HepG2 (cell line): Measurements from ENCODE around the gene MCC. TPM values are rescaled to one million over a fixed set of nuclear protein-coding genes. Genes with fewer than 3 reads are reported as not detected.

ENCODE experiments used
- ATAC-seq: fragments of 200-7000 bp; cut with Tn5 transposase; 3 replicates; pipeline ENCODE4 v1.9.1; 2020; ENCODE audit warnings: mild to moderate bottlenecking, moderate library complexity
- BruUV-seq: library from RNA; stranded (reverse); fragments of 400-500 nt; replicated peaks from 2 replicates; lab custom pipeline; 2021; lab: Mats Ljungman, UMichigan
- CTCF ChIA-PET: fragments of 300-600 bp; formaldehyde crosslinking; extraction: SDS; loops from one replicate; lab custom pipeline; 2021; ENCODE audit warnings: low total read pairs, inconsistent platforms, low intra/inter-chr PET ratio; lab: Yijun Ruan, JAX
- POLR2A ChIA-PET: fragments of 350-600 bp; sonication (Branson Sonifier 250); formaldehyde crosslinking; loops from one replicate; lab custom pipeline; 2020; ENCODE audit warnings: antibody characterized with exemption, inconsistent platforms; lab: Yijun Ruan, JAX
- DNase-seq: peaks from one replicate; pipeline ENCODE4 v3.0.0-alpha.2; 2015; ENCODE audit warnings: low spot score
- FAIRE-seq: peaks from 3 replicates; lab custom pipeline; 2011; peaks lifted over from hg19 to GRCh38; lab: Jason Lieb, UNC
- H2AFZ ChIP-seq: one replicate; pipeline ENCODE4 v1.6.1; 2011; ENCODE audit warnings: low read length, inconsistent platforms
- H3K27ac ChIP-seq: fragments of 300-600 bp; 3 replicates; pipeline ENCODE4 v1.8.0; 2011; ENCODE audit warnings: mixed run types, mild to moderate bottlenecking, mixed read lengths, low read length, inconsistent platforms; ENCODE audit not compliant: insufficient read depth; ENCODE audit errors: extremely low read length
- H3K27me3 ChIP-seq, 2 experiments: fragments of 200-600 bp in 1 of 2; 2 replicates in 1 of 2; 3 replicates in 1 of 2; pipeline versions ENCODE4 v1.6.0 to v1.8.0; 2011; ENCODE audit warnings: low read length in 2 of 2, mild to moderate bottlenecking in 2 of 2, moderate library complexity in 2 of 2, inconsistent platforms in 1 of 2; ENCODE audit not compliant: insufficient read depth in 2 of 2, control insufficient read depth in 1 of 2
- H3K36me3 ChIP-seq, 2 experiments: fragments of 200-600 bp in 1 of 2; replicated peaks in 1 of 2; 2 replicates in 1 of 2; 3 replicates in 1 of 2; pipeline versions ENCODE4 v1.5.1 to v1.8.0; 2011; ENCODE audit warnings: low read length in 2 of 2, inconsistent platforms in 1 of 2; ENCODE audit not compliant: insufficient read depth in 2 of 2, control insufficient read depth in 1 of 2
- H3K4me1 ChIP-seq: 2 replicates; pipeline ENCODE4 v1.5.1; 2012; ENCODE audit warnings: low read length, inconsistent platforms; ENCODE audit not compliant: insufficient read depth
- H3K4me2 ChIP-seq: 2 replicates; pipeline ENCODE4 v1.6.0; 2011; ENCODE audit warnings: low read depth, low read length, inconsistent platforms
- H3K4me3 ChIP-seq, 3 experiments: fragments of 200-600 bp in 1 of 3; sonication (generic), shearing (Covaris generic) in 1 of 3; replicated peaks in 1 of 3; 2 replicates each; pipeline ENCODE4 v1.5.1; 2011 to 2016; ENCODE audit warnings: low read length in 3 of 3, inconsistent platforms in 2 of 3, low read depth in 2 of 3, mild to moderate bottlenecking in 2 of 3, control low read depth in 1 of 3, mixed read lengths in 1 of 3; ENCODE audit not compliant: insufficient read depth in 1 of 3
- H3K79me2 ChIP-seq: one replicate; pipeline ENCODE4 v1.6.1; 2011; ENCODE audit warnings: low read length, inconsistent platforms; ENCODE audit not compliant: insufficient read depth
- H3K9ac ChIP-seq: 2 replicates; pipeline ENCODE4 v1.6.0; 2011; ENCODE audit warnings: mild to moderate bottlenecking, low read depth, low read length, inconsistent platforms; ENCODE audit not compliant: insufficient read depth
- H3K9me3 ChIP-seq: 2 replicates; pipeline ENCODE4 v1.5.1; 2012; ENCODE audit warnings: mild to moderate bottlenecking, low read length
- H4K20me1 ChIP-seq: 2 replicates; pipeline ENCODE4 v1.6.0; 2011; ENCODE audit warnings: inconsistent platforms, mild to moderate bottlenecking, low read length, moderate library complexity; ENCODE audit not compliant: insufficient read depth
- PCBP2 ChIP-seq: fragments of 200-400 bp; formaldehyde crosslinking; optimal IDR thresholded peaks from 2 replicates; pipeline ENCODE3; 2018; ENCODE audit warnings: low read length, low read depth; ENCODE audit not compliant: poor library complexity, severe bottlenecking
- TCF7L2 ChIP-seq: IDR thresholded peaks from 2 replicates; pipeline ENCODE4 v1.6.1; 2011; ENCODE audit warnings: mild to moderate bottlenecking, low read depth, low read length, moderate library complexity
- TEAD2 ChIP-seq: sonication (generic); formaldehyde crosslinking; IDR thresholded peaks from 2 replicates; pipeline ENCODE4 v1.9.0; 2021; ENCODE audit warnings: missing genetic modification reagents
- ZNF530 ChIP-seq: sonication (generic); formaldehyde crosslinking; IDR thresholded peaks from 2 replicates; pipeline ENCODE4 v1.5.0; 2020; ENCODE audit warnings: low read depth, mild to moderate bottlenecking, missing genetic modification reagents
- ZNF768 ChIP-seq: sonication (generic); formaldehyde crosslinking; IDR thresholded peaks from 2 replicates; pipeline ENCODE4 v1.4.0; 2020; ENCODE audit warnings: missing genetic modification reagents
- WGBS: methylation state at CpG from one replicate; pipeline ENCODE4 v1.1.6; 2017; ENCODE audit warnings: low lambda C conversion rate; 5-methylcytosine and 5-hydroxymethylcytosine counted together
- in situ Hi-C: cut with HindIII; loops from 2 replicates; pipeline ENCODE4 v1.10.0; 2017; ENCODE audit warnings: low pct_unique_long_range_greater_than_20kb; ENCODE audit not compliant: extremely low pct_ligation_motif_present
- intact Hi-C: fragments of 100-400 bp; cut with micrococcal nuclease; formaldehyde crosslinking; loops from one replicate; pipeline ENCODE4 v1.10.0; 2022; ENCODE audit not compliant: unreplicated experiment
- polyA plus RNA-seq, 8 experiments: library from polyadenylated mRNA; depleted of rRNA in 3 of 8; stranded (reverse) in 7 of 8; unstranded in 1 of 8; fragments of >200 nt; fragmentation: Illumina TruSeq in 4 of 8; extraction: Trizol in 4 of 8; gene quantifications; 2 replicates each; pipeline versions ENCODE4 v1.2.1 to v1.2.3, GENCODE V29; 2011 to 2016; ENCODE audit warnings: low read depth in 4 of 8, missing spikeins in 1 of 8, mixed read lengths in 1 of 8; ENCODE audit not compliant: insufficient read depth in 1 of 8
- total RNA-seq, 5 experiments: library from RNA; depleted of rRNA; stranded (reverse); fragments of >200 nt; fragmentation: Illumina TruSeq; extraction: Trizol; gene quantifications; 2 replicates each; pipeline ENCODE4 v1.2.3, GENCODE V29; 2016; ENCODE audit warnings: low read depth in 1 of 5
- TF ChIP-seq, protein P1 (sequence below): sonication (generic); formaldehyde crosslinking; IDR thresholded peaks from 2 replicates; pipeline ENCODE4 v1.9.0; 2021; ENCODE audit warnings: mild to moderate bottlenecking, missing genetic modification reagents
- TF ChIP-seq, protein P2 (sequence below): sonication (generic); formaldehyde crosslinking; IDR thresholded peaks from 2 replicates; pipeline ENCODE4 v1.5.0; 2020; ENCODE audit warnings: mild to moderate bottlenecking, missing genetic modification reagents, borderline replicate concordance
- TF ChIP-seq, protein P3 (sequence below): IDR thresholded peaks from 2 replicates; pipeline ENCODE4 v1.6.1; 2018; ENCODE audit warnings: missing genetic modification reagents, mild to moderate bottlenecking, missing compliant biosample characterization

MCC gene
- total and polyA plus RNA-seq, 2 of the 13 experiments (the other 11 are each of a cell fraction or from before 2014, with no cell fraction given): 0.55 to 2.4 TPM

DNA sequence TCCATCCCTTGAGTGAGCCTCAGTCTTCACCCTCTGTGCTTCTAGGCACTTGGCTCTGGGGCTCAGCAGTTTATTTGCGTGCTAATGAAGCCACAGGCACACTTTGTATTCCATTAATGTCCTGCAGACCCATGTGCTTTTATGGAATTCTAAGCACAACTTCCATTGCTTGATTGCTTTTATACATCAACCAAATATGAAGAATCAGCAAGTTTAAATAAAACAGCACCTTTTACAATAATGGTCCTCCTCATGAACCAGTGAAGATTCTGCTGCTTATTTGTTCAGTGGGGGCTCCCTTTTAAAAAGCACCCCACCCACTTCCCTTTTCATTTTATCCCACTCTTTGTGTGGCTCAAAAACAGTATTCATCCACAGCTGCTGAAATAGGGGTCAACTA, 451.4 kb downstream of the MCC start (continued):
- TF ChIP-seq, protein P1, sequence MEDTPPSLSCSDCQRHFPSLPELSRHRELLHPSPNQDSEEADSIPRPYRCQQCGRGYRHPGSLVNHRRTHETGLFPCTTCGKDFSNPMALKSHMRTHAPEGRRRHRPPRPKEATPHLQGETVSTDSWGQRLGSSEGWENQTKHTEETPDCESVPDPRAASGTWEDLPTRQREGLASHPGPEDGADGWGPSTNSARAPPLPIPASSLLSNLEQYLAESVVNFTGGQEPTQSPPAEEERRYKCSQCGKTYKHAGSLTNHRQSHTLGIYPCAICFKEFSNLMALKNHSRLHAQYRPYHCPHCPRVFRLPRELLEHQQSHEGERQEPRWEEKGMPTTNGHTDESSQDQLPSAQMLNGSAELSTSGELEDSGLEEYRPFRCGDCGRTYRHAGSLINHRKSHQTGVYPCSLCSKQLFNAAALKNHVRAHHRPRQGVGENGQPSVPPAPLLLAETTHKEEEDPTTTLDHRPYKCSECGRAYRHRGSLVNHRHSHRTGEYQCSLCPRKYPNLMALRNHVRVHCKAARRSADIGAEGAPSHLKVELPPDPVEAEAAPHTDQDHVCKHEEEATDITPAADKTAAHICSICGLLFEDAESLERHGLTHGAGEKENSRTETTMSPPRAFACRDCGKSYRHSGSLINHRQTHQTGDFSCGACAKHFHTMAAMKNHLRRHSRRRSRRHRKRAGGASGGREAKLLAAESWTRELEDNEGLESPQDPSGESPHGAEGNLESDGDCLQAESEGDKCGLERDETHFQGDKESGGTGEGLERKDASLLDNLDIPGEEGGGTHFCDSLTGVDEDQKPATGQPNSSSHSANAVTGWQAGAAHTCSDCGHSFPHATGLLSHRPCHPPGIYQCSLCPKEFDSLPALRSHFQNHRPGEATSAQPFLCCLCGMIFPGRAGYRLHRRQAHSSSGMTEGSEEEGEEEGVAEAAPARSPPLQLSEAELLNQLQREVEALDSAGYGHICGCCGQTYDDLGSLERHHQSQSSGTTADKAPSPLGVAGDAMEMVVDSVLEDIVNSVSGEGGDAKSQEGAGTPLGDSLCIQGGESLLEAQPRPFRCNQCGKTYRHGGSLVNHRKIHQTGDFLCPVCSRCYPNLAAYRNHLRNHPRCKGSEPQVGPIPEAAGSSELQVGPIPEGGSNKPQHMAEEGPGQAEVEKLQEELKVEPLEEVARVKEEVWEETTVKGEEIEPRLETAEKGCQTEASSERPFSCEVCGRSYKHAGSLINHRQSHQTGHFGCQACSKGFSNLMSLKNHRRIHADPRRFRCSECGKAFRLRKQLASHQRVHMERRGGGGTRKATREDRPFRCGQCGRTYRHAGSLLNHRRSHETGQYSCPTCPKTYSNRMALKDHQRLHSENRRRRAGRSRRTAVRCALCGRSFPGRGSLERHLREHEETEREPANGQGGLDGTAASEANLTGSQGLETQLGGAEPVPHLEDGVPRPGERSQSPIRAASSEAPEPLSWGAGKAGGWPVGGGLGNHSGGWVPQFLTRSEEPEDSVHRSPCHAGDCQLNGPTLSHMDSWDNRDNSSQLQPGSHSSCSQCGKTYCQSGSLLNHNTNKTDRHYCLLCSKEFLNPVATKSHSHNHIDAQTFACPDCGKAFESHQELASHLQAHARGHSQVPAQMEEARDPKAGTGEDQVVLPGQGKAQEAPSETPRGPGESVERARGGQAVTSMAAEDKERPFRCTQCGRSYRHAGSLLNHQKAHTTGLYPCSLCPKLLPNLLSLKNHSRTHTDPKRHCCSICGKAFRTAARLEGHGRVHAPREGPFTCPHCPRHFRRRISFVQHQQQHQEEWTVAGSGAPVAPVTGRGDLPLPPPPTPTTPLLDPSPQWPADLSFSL (CRISPR knock-in tag): no peak

DNA sequence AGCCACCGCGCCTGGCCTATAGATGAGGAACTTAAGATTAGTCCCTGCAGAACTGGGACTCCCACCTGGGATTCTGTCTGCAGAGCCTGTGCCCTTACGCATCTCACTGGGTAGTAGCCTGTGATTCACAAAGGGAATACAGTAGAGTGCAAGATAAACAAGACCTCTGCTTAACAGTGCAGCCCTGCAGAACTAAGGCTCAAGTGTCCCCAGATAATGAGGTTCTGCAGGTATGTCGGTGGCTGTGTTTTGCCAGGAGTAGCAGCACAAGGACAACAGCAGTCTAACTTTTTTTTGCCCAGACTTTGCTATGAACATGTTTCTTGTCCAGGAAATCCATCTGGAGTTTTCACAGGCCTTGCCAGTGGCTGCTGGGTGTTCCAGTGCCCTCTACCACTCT, 451.9 kb downstream of the MCC start:
- Histone ChIP-seq H3K4me3 (no peak overlapping the region), H4K20me1 (no peaks in the 10 kb centered on the region), H2AFZ (no peak overlapping the region), H3K4me1 (no peaks in the 10 kb centered on the region), H3K9me3 (no peaks in the 10 kb centered on the region), H3K4me2 (no peak overlapping the region), H3K9ac (no peak overlapping the region), H3K79me2 (no peaks in the 10 kb centered on the region), H3K36me3 (no peaks in the 10 kb centered on the region), H3K27ac (no peak overlapping the region), H3K27me3 (no peaks in the 10 kb centered on the region)
- CTCF ChIA-PET: no interaction called here
- DNase-seq (no peak), ATAC-seq (no peak), FAIRE-seq (no peak)
- POLR2A ChIA-PET: no interaction called here
- intact Hi-C loops: no loop called here
- WGBS: 92% methylated on average over 4 of the region's 4 CpGs
- in situ Hi-C loops: loop anchor here (25.0 kb wide), 1 partner anchor 476 kb away; the partner anchor contains the start of gene YTHDC2
- no peak for TF ChIP-seq PCBP2
- no peak for TF ChIP-seq ZNF768 (CRISPR knock-in tag)
- TF ChIP-seq, protein P2, sequence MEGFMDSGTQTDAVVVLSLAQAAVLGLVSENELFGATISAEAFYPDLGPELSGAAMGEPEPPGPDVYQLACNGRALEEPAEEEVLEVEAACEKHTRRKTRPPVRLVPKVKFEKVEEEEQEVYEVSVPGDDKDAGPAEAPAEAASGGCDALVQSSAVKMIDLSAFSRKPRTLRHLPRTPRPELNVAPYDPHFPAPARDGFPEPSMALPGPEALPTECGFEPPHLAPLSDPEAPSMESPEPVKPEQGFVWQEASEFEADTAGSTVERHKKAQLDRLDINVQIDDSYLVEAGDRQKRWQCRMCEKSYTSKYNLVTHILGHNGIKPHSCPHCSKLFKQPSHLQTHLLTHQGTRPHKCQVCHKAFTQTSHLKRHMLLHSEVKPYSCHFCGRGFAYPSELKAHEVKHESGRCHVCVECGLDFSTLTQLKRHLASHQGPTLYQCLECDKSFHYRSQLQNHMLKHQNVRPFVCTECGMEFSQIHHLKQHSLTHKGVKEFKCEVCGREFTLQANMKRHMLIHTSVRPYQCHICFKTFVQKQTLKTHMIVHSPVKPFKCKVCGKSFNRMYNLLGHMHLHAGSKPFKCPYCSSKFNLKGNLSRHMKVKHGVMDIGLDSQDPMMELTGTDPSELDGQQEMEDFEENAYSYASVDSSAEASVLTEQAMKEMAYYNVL (CRISPR knock-in tag): no peak
- TF ChIP-seq TEAD2 (CRISPR knock-in tag): no peak
- TF ChIP-seq ZNF530 (CRISPR knock-in tag): no peak
- TF ChIP-seq TCF7L2: no peak
- TF ChIP-seq, protein P3, sequence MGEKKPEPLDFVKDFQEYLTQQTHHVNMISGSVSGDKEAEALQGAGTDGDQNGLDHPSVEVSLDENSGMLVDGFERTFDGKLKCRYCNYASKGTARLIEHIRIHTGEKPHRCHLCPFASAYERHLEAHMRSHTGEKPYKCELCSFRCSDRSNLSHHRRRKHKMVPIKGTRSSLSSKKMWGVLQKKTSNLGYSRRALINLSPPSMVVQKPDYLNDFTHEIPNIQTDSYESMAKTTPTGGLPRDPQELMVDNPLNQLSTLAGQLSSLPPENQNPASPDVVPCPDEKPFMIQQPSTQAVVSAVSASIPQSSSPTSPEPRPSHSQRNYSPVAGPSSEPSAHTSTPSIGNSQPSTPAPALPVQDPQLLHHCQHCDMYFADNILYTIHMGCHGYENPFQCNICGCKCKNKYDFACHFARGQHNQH (CRISPR knock-in tag): no peak
- BruUV-seq: no TSS peak
